Heart right ventricle (tissue), 16 donors: Measurements from ENCODE around the gene CRYBA2. TPM values are rescaled to one million over a fixed set of nuclear protein-coding genes. Genes with fewer than 3 reads are reported as not detected.

Experiments
- ATAC-seq, 8 donors: fragments of 200-7000 bp; cut with Tn5 transposase; one replicate each; pipeline ENCODE4 v1.9.1; 2020; ENCODE audit warnings: mild to moderate bottlenecking in 8 of 8, moderate library complexity in 8 of 8, moderate number of reproducible peaks in 1 of 8
- DNase-seq, 2 donors: peaks; one replicate each; pipeline ENCODE4 v3.0.0-alpha.2; 2020
- H3K27ac ChIP-seq, 10 donors: fragments of 200-600 bp; sonication (generic) in 2 of 10; one replicate each; pipeline versions ENCODE4 v1.5.0 to v1.8.0; 2020 to 2022; ENCODE audit warnings: mild to moderate bottlenecking in 3 of 10
- H3K27me3 ChIP-seq, 7 donors: fragments of 200-600 bp; one replicate each; pipeline ENCODE4 v1.8.0; 2021 to 2022; ENCODE audit warnings: mild to moderate bottlenecking in 2 of 7
- H3K36me3 ChIP-seq, 9 donors: fragments of 200-600 bp; sonication (generic) in 1 of 9; one replicate each; pipeline versions ENCODE4 v1.5.0 to v1.8.0; 2020 to 2022; ENCODE audit warnings: mild to moderate bottlenecking in 2 of 9
- H3K4me1 ChIP-seq, 9 donors: fragments of 200-600 bp; sonication (generic) in 1 of 9; one replicate each; pipeline versions ENCODE4 v1.5.0 to v1.8.0; 2020 to 2022; ENCODE audit warnings: mild to moderate bottlenecking in 4 of 9
- H3K4me3 ChIP-seq, 10 donors: fragments of 200-600 bp; sonication (generic) in 2 of 10; one replicate each; pipeline versions ENCODE4 v1.5.0 to v1.8.0; 2020 to 2022; ENCODE audit warnings: mild to moderate bottlenecking in 7 of 10, moderate library complexity in 2 of 10
- H3K9me3 ChIP-seq, 11 donors: fragments of 200-600 bp in 10 of 11; sonication (generic) in 2 of 11; one replicate each; pipeline versions ENCODE4 v1.5.0 to v1.8.0; 2013 to 2022; ENCODE audit warnings: mild to moderate bottlenecking in 2 of 11, control low read depth in 1 of 11, moderate library complexity in 1 of 11
- CTCF ChIP-seq, 9 donors: fragments of 200-600 bp; sonication (generic) in 2 of 9; IDR thresholded peaks; one replicate each; pipeline versions ENCODE4 v1.5.0 to v1.8.0; 2021 to 2022; ENCODE audit warnings: antibody characterized with exemption in 9 of 9, mild to moderate bottlenecking in 5 of 9, moderate library complexity in 1 of 9
- WGBS, 2 donors: extraction: QIAGEN DNeasy Blood & Tissue Kit; methylation state at CpG; one replicate each; pipeline ENCODE4 v1.1.7; 2013; ENCODE audit warnings: inconsistent platforms in 1 of 2; 5-methylcytosine and 5-hydroxymethylcytosine counted together
- intact Hi-C, 10 donors: fragments of 100-400 bp; cut with DNase I; formaldehyde crosslinking; loops; one replicate each; pipeline versions ENCODE4 v1.11.1 to v1.14.2; 2022
- polyA plus RNA-seq, 2 donors: library from polyadenylated mRNA; stranded (reverse); fragments of 200-250 nt; gene quantifications; one replicate each; pipeline ENCODE4 v1.2.3, GENCODE V29; 2013
- total RNA-seq, 10 donors: library from RNA; stranded (reverse); fragmentation: NEBNext Ultra II Directional in 3 of 10; extraction: Animal tissue kit (Norgen Biotek cat#: 25700) in 3 of 10; gene quantifications; one replicate each; pipeline versions ENCODE4 v1.2.1 to v1.2.4, GENCODE V29; 2021 to 2023
- donor health status: Arrhythmogenic right ventricular cardiomyopathy.
- donor health status: ischemic (EF 13 %, LVEDD 7.1; RV severe dilation, severe dysfunction).
- donor health status: healthy with polysubstance abuse.
- donor health status: DM: no; HTN: yes; CAD: no.
- donor health status: DM: no; HTN: no; CAD: no.
- donor health status: ischemic (EF 25% LVEDD 6.9; RV normal size, moderate dysfunction).
- donor health status: ischemic (EF 25% LVEDD 5.7; RV mildly dilated, moderate dysfunction).
- donor health status: healthy.
- donor health status: DM: yes; HTN: yes; CAD: no.
- donor health status: Ischemic cardiomyopathy.
- donor health status: ischemic (EF 35%, LVEDD 5.7; RV mildly dilated, moderate dysfunction).
- donor health status: nonischemic (EF 11% LVEDD 7.7; RV severe dilation, severe dysfunction).
- donor health status: DM: yes; HTN: yes; CAD: no.
- donor health status: PGD.
- donor health status: ischemic (EF 29% LVEDD 5.4; RV normal size, mild dysfunction).
- donor health status: nonischemic (EF 23%, LVEDD 6.1; RV moderate dilation, normal function).

CRYBA2 gene
- total and polyA plus RNA-seq, 12 donors, result not detected

- WGBS, 2 donors, result 74 to 80% methylated on average over 5 of the region's 5 CpGs
Observed at GRCh38 chr2:219010873-219011272, 17.7 kb upstream of the CRYBA2 start.

GRCh38 chr2:219010162-219010756 is 17.0 kb upstream of the CRYBA2 start:
- no peak overlapping the region for H3K27ac ChIP-seq
- peak in 5 of 9 donors; percentile 10 to 32 (median 22) for TF ChIP-seq CTCF (IDR thresholded peaks at IDR 0.05)
- no peaks in the 10 kb centered on the region for H3K4me1 ChIP-seq
- H3K9me3 ChIP-seq, result peaks cover 0 to 4% (median 0%) of the 10 kb centered on the region in 11 donors
- whole genome bisulfite sequencing, 2 donors, result 38 to 45% methylated on average over 6 of the region's 6 CpGs
- DNase-seq, result no peak
- no peaks in the 10 kb centered on the region for H3K36me3 ChIP-seq
- intact Hi-C loops, result no loop called here
- ATAC-seq, result no peak
- H3K4me3 ChIP-seq, result no peak overlapping the region
- peaks cover 0 to 65% (median 57%) of the 10 kb centered on the region in 7 donors for H3K27me3 ChIP-seq

More at GRCh38 chr2:219010873-219011272, 17.7 kb upstream of the CRYBA2 start:
- Histone ChIP-seq H3K27ac (no peak overlapping the region), H3K36me3 (no peaks in the 10 kb centered on the region), H3K9me3 (peaks cover 0 to 4% (median 0%) of the 10 kb centered on the region in 11 donors), H3K4me1 (no peaks in the 10 kb centered on the region), H3K4me3 (no peak overlapping the region), H3K27me3 (peaks cover 0 to 59% (median 50%) of the 10 kb centered on the region in 7 donors)
- intact Hi-C loops, result no loop called here
- no peak for TF ChIP-seq CTCF (IDR thresholded peaks at IDR 0.05)
- DNase-seq (no peak), ATAC-seq (no peak)

GRCh38 chr2:219009294-219009693 is 16.1 kb upstream of the CRYBA2 start:
- DNase-seq (no peak), ATAC-seq (no peak)
- no peak for TF ChIP-seq CTCF (IDR thresholded peaks at IDR 0.05)
- H3K27ac ChIP-seq, result no peak overlapping the region
- peaks cover 0 to 75% (median 66%) of the 10 kb centered on the region in 7 donors for H3K27me3 ChIP-seq
- peaks cover 0 to 4% (median 0%) of the 10 kb centered on the region in 11 donors for H3K9me3 ChIP-seq
- intact Hi-C loops, result no loop called here
- 53 to 67% methylated on average over 2 of the region's 2 CpGs for WGBS, 2 donors
- H3K4me3 ChIP-seq, result no peak overlapping the region
- no peaks in the 10 kb centered on the region for H3K36me3 ChIP-seq
- H3K4me1 ChIP-seq, result no peaks in the 10 kb centered on the region

- intact Hi-C loops, result no loop called here
Observed at GRCh38 chr2:219003979-219004378, 10.8 kb upstream of the CRYBA2 start.

More at GRCh38 chr2:219003979-219004378, 10.8 kb upstream of the CRYBA2 start:
- 72 to 84% methylated on average over 3 of the region's 3 CpGs for WGBS, 2 donors
- H3K27me3 ChIP-seq, result peaks cover 20 to 100% (median 98%) of the 10 kb centered on the region in 7 donors
- H3K4me1 ChIP-seq, result peaks cover 18 to 25% (median 21%) of the 10 kb centered on the region in 9 donors
- no peak overlapping the region for H3K4me3 ChIP-seq
- no peaks in the 10 kb centered on the region for H3K9me3 ChIP-seq
- TF ChIP-seq CTCF (IDR thresholded peaks at IDR 0.05), result no peak
- H3K27ac ChIP-seq, result no peak overlapping the region
- DNase-seq (no peak), ATAC-seq (no peak)
- H3K36me3 ChIP-seq, result no peaks in the 10 kb centered on the region
